Neural crest cell (in vitro differentiated cells): ENCODE measurements around the gene ADD3. TPM values are rescaled to one million over a fixed set of nuclear protein-coding genes. Genes with fewer than 3 reads are reported as not detected.
A peak's percentile ranks its signal among the peaks of the same experiment; 100 is the strongest.

Source experiments
- DNase-seq: peaks from one replicate; pipeline ENCODE4 v3.0.0; 2021; ENCODE audit warnings: low read depth, mixed read lengths, low spot score
- H3K27ac Mint-ChIP-seq: one replicate; pipeline ENCODE4 v1.8.0; 2021; ENCODE audit warnings: mild to moderate bottlenecking, mixed read lengths; ENCODE audit not compliant: unreplicated experiment
- H3K27me3 Mint-ChIP-seq: 2 replicates; pipeline ENCODE4 v1.8.0; 2021; ENCODE audit warnings: low read depth, mild to moderate bottlenecking, mixed read lengths
- H3K36me3 Mint-ChIP-seq: 2 replicates; pipeline ENCODE4 v1.8.0; 2021; ENCODE audit warnings: low read depth, mild to moderate bottlenecking, mixed read lengths
- H3K4me1 Mint-ChIP-seq: 2 replicates; pipeline ENCODE4 v1.8.0; 2021; ENCODE audit warnings: mixed read lengths
- H3K4me3 Mint-ChIP-seq: one replicate; pipeline ENCODE4 v1.8.0; 2021; ENCODE audit warnings: mild to moderate bottlenecking, mixed read lengths
- H3K9me3 Mint-ChIP-seq: 2 replicates; pipeline ENCODE4 v1.8.0; 2021; ENCODE audit warnings: mixed read lengths
- total RNA-seq: library from RNA; stranded (reverse); gene quantifications from 2 replicates; pipeline ENCODE4 v1.2.1, GENCODE V29; 2021
- TF ChIP-seq, protein P1 (sequence below): fragments of 200-600 bp; sonication (generic); conservative IDR thresholded peaks from 2 replicates; pipeline ENCODE4 v1.5.0; 2021; ENCODE audit warnings: antibody characterized with exemption, mild to moderate bottlenecking

Gene ADD3
- total RNA-seq, 1 donor from 2014 or later: 50.2 TPM

DNA sequence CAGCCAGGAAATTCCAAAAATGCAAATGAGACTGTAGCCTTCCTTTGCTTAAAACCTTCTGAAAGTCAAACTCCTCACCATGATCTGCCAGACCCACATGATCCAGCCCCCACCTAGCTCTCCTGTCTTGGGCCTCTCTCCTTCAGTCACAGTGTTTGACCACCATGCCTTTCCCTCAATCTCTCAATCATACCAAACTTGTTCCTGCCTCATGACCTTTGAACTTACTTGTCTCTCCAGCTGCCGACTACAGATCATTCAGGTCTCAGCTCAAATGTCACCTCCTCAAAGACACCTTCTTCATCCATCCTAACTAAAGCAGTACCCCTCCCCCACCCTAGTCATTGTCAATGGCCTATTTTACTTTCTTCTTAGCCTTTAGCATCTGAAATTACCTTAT, 9.3 kb upstream of the ADD3 start:
- H3K4me3 Mint-ChIP-seq: no peak overlapping the region
- no peaks in the 10 kb centered on the region for H3K36me3 Mint-ChIP-seq
- DNase-seq: no peak
- TF ChIP-seq, protein P1, sequence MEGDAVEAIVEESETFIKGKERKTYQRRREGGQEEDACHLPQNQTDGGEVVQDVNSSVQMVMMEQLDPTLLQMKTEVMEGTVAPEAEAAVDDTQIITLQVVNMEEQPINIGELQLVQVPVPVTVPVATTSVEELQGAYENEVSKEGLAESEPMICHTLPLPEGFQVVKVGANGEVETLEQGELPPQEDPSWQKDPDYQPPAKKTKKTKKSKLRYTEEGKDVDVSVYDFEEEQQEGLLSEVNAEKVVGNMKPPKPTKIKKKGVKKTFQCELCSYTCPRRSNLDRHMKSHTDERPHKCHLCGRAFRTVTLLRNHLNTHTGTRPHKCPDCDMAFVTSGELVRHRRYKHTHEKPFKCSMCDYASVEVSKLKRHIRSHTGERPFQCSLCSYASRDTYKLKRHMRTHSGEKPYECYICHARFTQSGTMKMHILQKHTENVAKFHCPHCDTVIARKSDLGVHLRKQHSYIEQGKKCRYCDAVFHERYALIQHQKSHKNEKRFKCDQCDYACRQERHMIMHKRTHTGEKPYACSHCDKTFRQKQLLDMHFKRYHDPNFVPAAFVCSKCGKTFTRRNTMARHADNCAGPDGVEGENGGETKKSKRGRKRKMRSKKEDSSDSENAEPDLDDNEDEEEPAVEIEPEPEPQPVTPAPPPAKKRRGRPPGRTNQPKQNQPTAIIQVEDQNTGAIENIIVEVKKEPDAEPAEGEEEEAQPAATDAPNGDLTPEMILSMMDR: no peak
- H3K27ac Mint-ChIP-seq: no peak overlapping the region
- no peaks in the 10 kb centered on the region for H3K27me3 Mint-ChIP-seq
- peaks cover under 1% of the 10 kb centered on the region for H3K9me3 Mint-ChIP-seq
- H3K4me1 Mint-ChIP-seq: peaks cover 20% of the 10 kb centered on the region

DNA sequence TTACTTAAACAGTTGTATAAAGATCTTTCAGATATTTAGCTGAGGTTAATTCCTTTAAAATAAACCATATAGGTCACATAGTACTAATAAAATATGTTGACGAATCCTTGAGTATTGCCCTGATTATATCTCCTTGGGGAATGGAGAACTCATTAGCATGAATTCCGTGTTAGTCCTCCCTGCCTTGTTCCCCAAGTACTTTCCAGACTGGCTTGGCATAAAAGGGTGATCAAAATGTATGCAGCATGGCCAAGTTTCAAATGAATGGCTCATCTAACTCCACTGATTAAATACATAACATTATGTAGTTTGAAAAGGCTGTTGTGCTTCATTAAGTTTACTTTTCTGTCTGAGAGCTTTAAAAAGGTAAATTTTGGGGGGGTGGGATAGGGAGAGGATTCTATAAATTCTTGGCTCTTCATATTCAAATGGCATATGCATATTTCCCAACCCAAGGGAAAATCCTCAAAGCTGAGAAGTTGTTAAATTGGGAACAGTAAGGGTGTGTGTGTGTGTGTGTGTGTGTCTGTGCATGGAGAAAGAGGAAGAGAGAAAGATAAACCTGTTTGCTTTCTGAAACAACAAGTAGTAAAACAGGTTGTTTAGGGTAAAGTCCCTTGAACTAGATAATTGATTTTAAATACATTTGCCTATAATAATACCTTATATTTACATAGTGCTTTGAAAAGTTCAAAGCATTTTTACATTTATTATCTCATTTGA, 4.8 kb upstream of the ADD3 start:
- no peaks in the 10 kb centered on the region for H3K9me3 Mint-ChIP-seq
- TF ChIP-seq, protein P1: no peak
- no peak overlapping the region for H3K4me3 Mint-ChIP-seq
- H3K27ac Mint-ChIP-seq: no peak overlapping the region
- H3K36me3 Mint-ChIP-seq: no peaks in the 10 kb centered on the region
- no peak for DNase-seq
- peaks cover 24% of the 10 kb centered on the region for H3K4me1 Mint-ChIP-seq
- no peaks in the 10 kb centered on the region for H3K27me3 Mint-ChIP-seq

- Mint-ChIP-seq H3K4me1 (peaks cover 20% of the 10 kb centered on the region), H3K27ac (no peak overlapping the region), H3K27me3 (no peaks in the 10 kb centered on the region), H3K4me3 (peak overlapping the region; percentile 28), H3K36me3 (no peaks in the 10 kb centered on the region), H3K9me3 (no peaks in the 10 kb centered on the region)
- no peak for DNase-seq
- TF ChIP-seq, protein P1: no peak
Measured at GRCh38 chr10:110003524-110003885, 4.3 kb upstream of the ADD3 start.

DNA sequence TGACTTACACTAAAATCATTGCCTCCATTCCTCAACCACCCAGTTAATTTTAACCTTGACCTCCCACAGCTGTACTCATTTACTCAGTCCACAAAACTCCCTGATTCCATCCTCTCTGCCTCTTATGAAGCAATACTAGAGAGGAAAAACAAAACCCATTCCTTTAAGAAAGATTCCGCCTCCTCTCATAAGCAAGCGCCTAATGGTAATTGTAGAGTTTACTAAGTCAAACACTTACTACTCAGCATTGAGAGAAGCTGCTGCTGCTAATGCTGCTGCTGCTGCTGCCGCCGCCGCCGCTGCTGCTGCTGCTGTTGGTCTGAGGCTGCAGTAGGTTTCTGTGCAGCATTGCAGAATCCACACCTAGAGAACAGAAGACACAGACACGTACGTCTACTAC, 2.1 kb upstream of the ADD3 start:
- Mint-ChIP-seq H3K4me1 (peaks cover 34% of the 10 kb centered on the region), H3K9me3 (no peaks in the 10 kb centered on the region), H3K4me3 (no peak overlapping the region), H3K27ac (no peak overlapping the region), H3K27me3 (no peaks in the 10 kb centered on the region), H3K36me3 (no peaks in the 10 kb centered on the region)
- TF ChIP-seq, protein P1: no peak
- DNase-seq: peak; percentile 20

DNA sequence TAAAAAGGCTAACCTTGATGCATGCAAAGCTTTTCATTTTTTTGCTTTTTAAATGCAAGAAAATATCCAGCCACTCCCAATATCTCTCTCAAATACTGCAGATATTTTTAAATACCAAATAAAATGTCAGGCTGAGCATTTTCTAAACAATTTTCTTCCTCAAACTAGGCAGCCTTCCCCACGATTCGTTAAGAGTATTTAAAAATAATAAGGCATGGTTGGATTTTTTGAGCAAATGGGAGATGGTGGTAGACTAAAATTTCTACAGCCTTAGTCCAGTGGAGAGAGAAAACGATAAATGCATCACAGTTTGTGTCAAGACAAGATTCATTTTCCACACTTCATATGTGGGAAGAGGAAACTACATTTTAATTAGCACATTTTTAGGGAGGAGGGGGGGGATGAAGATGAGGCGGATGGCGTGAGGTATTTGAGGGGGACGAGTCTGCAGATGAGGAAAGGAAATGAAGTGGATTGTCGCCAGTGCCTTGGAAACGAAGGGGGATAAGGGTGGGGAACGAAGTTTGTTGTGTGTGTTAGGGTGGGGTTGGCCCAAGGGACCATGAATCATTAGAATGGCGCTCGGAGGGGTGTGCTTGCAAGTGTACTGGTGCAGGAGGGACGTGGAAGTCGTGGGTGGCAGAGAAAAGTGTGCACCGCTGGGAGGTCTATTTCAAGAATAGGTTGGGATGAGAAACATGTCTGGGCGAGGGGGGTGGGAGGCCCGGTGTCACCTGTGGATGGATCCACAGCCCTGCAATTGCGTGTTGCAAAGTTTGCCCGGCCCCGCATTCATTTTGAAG, 1.2 kb upstream of the ADD3 start:
- Mint-ChIP-seq H3K27me3 (no peaks in the 10 kb centered on the region), H3K27ac (peak overlapping the region; percentile 22), H3K36me3 (no peaks in the 10 kb centered on the region), H3K4me3 (no peak overlapping the region), H3K4me1 (peaks cover 38% of the 10 kb centered on the region), H3K9me3 (no peaks in the 10 kb centered on the region)
- TF ChIP-seq, protein P1: no peak
- no peak for DNase-seq
